ENCODE results near the gene SLC7A6. TPM values are rescaled to one million over a fixed set of nuclear protein-coding genes. Genes with fewer than 3 reads are reported as not detected.
A peak's percentile ranks its signal among the peaks of the same experiment; 100 is the strongest.

Gene SLC7A6
- total and polyA plus RNA-seq, 10 of the 15 experiments (the other 5 are each of a cell fraction or from before 2014, with no cell fraction given) = 8.2 to 60.4 (median 28.6) TPM

GRCh38 chr16:68252383-68252782 is 11.9 kb upstream of the SLC7A6 start:
- BruUV-seq (replicated peaks) = no TSS peak
- CTCF ChIA-PET = interaction anchor here (0.6 to 3.4 kb wide), 5 partner anchors 9 to 76 kb away, joined by 3 to 25 read pairs (median 15); partner anchors contain the start of gene SLC7A6
- no peaks in the 10 kb centered on the region for H4K20me1 ChIP-seq (ENCODE audit: control insufficient read depth, insufficient read depth)
- H3K9ac ChIP-seq (ENCODE audit: control insufficient read depth, insufficient read depth, low read length) = no peak overlapping the region
- H3K79me2 ChIP-seq (ENCODE audit: control insufficient read depth, insufficient read depth, low read length) = no peaks in the 10 kb centered on the region
- H3K27ac ChIP-seq (ENCODE audit: control insufficient read depth, insufficient read depth) = no peak overlapping the region
- peaks cover 1 to 3% of the 10 kb centered on the region in 2 experiments; a peak in 2 of 4 replicates for H3K36me3 ChIP-seq (ENCODE audit: control insufficient read depth in 2 of 2, insufficient read depth in 2 of 2, low read length in 1 of 2)
- no peak overlapping the region for H2AFZ ChIP-seq (ENCODE audit: control insufficient read depth, low read depth, low read length)
- peaks cover 9% of the 10 kb centered on the region for H3K4me1 ChIP-seq (ENCODE audit: control insufficient read depth, insufficient read depth, low read length)
- in situ Hi-C loops (cut with MboI) (no loop called here), intact Hi-C loops (cut with micrococcal nuclease; ENCODE audit: unreplicated experiment) (no loop called here)
- POLR2A ChIA-PET = interaction anchor here (0.6 to 1.7 kb wide), 4 partner anchors 33 to 172 kb away, joined by 3 to 7 read pairs (median 4); no protein-coding TSS in a partner anchor
- no peaks in the 10 kb centered on the region for H3K9me3 ChIP-seq (replicated peaks; ENCODE audit: control insufficient read depth, insufficient read depth, low read length)
- no peak for TF ChIP-seq DPF2 (IDR thresholded peaks at IDR 0.05)
- no peak for TF ChIP-seq USF1 (IDR thresholded peaks at IDR 0.05; ENCODE audit: borderline replicate concordance, extremely low read length, insufficient read depth, low read depth, low read length)
- TF ChIP-seq, protein P1, sequence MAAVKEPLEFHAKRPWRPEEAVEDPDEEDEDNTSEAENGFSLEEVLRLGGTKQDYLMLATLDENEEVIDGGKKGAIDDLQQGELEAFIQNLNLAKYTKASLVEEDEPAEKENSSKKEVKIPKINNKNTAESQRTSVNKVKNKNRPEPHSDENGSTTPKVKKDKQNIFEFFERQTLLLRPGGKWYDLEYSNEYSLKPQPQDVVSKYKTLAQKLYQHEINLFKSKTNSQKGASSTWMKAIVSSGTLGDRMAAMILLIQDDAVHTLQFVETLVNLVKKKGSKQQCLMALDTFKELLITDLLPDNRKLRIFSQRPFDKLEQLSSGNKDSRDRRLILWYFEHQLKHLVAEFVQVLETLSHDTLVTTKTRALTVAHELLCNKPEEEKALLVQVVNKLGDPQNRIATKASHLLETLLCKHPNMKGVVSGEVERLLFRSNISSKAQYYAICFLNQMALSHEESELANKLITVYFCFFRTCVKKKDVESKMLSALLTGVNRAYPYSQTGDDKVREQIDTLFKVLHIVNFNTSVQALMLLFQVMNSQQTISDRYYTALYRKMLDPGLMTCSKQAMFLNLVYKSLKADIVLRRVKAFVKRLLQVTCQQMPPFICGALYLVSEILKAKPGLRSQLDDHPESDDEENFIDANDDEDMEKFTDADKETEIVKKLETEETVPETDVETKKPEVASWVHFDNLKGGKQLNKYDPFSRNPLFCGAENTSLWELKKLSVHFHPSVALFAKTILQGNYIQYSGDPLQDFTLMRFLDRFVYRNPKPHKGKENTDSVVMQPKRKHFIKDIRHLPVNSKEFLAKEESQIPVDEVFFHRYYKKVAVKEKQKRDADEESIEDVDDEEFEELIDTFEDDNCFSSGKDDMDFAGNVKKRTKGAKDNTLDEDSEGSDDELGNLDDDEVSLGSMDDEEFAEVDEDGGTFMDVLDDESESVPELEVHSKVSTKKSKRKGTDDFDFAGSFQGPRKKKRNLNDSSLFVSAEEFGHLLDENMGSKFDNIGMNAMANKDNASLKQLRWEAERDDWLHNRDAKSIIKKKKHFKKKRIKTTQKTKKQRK (IDR thresholded peaks at IDR 0.05; ENCODE audit: low read depth, low read length) = no peak
- TF ChIP-seq, protein P2, sequence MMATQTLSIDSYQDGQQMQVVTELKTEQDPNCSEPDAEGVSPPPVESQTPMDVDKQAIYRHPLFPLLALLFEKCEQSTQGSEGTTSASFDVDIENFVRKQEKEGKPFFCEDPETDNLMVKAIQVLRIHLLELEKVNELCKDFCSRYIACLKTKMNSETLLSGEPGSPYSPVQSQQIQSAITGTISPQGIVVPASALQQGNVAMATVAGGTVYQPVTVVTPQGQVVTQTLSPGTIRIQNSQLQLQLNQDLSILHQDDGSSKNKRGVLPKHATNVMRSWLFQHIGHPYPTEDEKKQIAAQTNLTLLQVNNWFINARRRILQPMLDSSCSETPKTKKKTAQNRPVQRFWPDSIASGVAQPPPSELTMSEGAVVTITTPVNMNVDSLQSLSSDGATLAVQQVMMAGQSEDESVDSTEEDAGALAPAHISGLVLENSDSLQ (IDR thresholded peaks at IDR 0.05) = no peak
- TF ChIP-seq ASH2L (IDR thresholded peaks at IDR 0.05; ENCODE audit: borderline replicate concordance, low read depth) = no peak
- no peak for TF ChIP-seq MEF2A (IDR thresholded peaks at IDR 0.05; ENCODE audit: insufficient read depth, low read depth, low read length)
- no peak for TF ChIP-seq EGR1 (IDR thresholded peaks at IDR 0.05; ENCODE audit: borderline replicate concordance in 1 of 2, low read depth in 2 of 2, low read length in 2 of 2)
- no peak for TF ChIP-seq BHLHE40 (IDR thresholded peaks at IDR 0.05; ENCODE audit: borderline replicate concordance in 1 of 2, low read depth in 2 of 2, low read length in 1 of 2)
- TF ChIP-seq SREBF2 (IDR thresholded peaks at IDR 0.05; ENCODE audit: low read length) = no peak
- no peak for TF ChIP-seq POLR2A (IDR thresholded peaks at IDR 0.05; ENCODE audit: low read depth, low read length)
- no peak for TF ChIP-seq JUND (IDR thresholded peaks at IDR 0.05; ENCODE audit: low read depth, low read length)
- WGBS (ENCODE audit: insufficient coverage, insufficient replicate concordance, low lambda C conversion rate, missing lambda C conversion rate) = 97% methylated on average over 5 of the region's 5 CpGs
- SMC1A ChIA-PET (ENCODE audit: uncharacterized antibody, unreplicated experiment) = interaction anchor here (0.6 to 2.6 kb wide), 3 partner anchors 9 to 78 kb away, joined by 3 to 13 read pairs (median 10); no protein-coding TSS in a partner anchor
- no peaks in the 10 kb centered on the region for H3K27me3 ChIP-seq (replicated peaks in 1 of 2; ENCODE audit: control insufficient read depth in 2 of 2, insufficient read depth in 2 of 2, low read length in 1 of 2)
- no peak overlapping the region for H3K4me2 ChIP-seq (ENCODE audit: control insufficient read depth, insufficient read depth)
- FAIRE-seq (no peak), ATAC-seq (peak; percentile 32; the same call in 2 of the 3 replicates), DNase-seq (ENCODE audit: low read depth, low spot score) (no peak)
- RAD21 ChIA-PET (ENCODE audit: unreplicated experiment) = interaction anchor here (0.9 kb wide), 1 partner anchor 11 kb away, joined by 3 read pairs; no protein-coding TSS in a partner anchor
- no peak overlapping the region for H3K4me3 ChIP-seq

All from GM12878 (cell line).